NAMALWA (cell line): ENCODE measurements around the gene HLTF.
A peak's percentile ranks its signal among the peaks of the same experiment; 100 is the strongest.

Experiments
- DNase-seq: peaks from one replicate; pipeline ENCODE4 v3.0.0-alpha.2; 2015; ENCODE audit warnings: low spot score

HLTF gene

DNA sequence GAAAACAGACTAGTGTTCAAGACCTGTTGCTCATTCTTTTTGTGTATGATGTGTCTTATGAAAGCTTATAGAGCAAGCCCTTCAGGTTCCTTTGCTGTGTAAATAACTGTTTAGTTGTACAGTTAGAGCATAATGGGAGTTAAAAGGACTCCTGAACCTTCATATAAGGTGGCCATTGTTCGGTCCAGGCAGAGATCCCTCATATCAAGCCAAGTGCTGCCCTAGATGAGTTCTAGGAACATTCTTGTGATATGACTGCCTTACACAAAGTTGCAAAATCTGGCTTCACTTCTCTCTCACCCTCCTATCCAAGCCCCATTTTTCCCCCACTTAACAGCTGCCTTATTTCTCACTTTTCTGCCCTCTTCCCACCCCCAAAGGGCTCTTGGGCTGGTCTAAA is 68.1 kb downstream of the HLTF start:
- no peak for DNase-seq

DNA sequence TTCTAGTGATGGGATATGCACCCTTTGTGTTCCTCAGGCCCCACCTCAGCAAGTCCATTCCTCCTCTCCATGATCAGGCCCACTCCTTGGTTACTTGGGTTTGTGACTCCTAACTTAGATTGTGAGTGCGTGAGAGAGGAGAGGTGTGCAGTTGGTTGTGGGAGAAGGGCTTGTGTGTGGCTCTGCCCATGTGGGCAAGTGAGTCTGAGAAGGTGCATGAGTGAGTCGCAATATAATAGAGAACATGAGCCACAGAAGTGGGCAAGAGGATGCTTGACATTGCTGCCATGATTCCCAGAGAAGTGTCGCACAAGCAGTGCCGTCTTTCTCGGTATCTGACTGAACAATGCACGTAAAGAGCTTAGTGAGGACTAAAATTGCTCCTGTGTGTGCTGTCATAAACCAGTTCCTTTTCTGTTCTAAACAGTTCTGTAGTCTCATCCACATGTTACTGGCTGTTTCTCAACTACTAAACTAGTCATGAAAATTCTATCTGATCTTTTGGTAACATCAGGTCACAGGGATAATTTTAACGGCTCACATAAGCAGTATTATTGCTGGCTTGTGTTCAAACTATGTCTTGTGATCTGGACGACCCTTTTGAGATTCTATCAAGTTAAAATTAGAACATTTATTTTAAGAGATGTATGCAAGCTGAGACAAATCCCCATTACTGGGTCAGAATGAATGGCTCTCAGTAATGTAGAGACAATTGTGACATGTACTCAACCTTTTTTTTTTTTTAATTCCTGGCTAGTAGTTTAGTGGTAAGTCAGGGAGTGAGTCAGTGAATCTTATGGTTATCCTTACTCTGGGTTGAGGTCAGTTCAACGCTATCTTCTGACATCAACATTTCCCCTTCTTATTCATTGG is 69.4 kb downstream of the HLTF start:
- DNase-seq = no peak

DNA sequence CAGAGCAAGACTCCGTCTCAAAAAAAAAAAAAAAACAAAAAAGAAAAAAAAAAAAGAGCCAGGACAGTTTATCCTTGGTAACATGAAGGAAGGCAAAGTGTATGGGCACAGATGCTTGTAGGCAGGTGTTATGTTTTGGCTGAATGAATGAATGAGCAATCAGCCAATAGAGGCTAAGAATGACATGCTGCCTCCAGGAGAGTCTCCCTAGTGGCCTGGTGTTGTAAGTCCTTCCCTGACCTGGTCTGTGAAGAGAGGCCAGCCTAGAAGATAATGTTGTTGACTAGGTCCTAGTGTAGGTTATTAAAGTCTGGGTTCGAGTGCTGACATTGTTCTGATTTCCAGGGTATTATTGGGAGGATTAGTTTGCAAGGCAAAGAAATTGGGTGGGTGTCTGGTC is 70.1 kb downstream of the HLTF start:
- no peak for DNase-seq

GRCh38 chr3:149015393-149015792 is 70.9 kb downstream of the HLTF start:
- DNase-seq = no peak

- DNase-seq = no peak
Observed at GRCh38 chr3:149013726-149014125, 72.6 kb downstream of the HLTF start.

DNA sequence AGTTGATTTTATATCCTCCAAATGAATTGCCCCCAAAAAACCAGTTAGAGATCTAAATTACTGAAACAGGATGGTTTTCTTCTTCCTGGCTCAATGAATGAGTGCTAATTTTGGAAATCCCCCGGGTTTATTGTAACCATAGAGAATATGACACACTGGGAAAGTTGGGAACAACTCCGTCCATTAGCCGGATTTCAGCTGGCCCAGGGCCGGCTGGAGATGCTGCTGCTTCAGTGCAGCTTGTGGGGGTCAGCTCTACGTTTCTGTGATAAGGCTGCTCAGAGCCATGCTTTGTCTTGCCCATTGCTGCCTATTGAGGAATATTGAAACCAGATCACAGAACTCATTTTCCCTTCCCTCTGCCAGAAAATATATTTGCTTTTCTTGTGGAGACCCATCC is 74.7 kb downstream of the HLTF start:
- no peak for DNase-seq

DNA sequence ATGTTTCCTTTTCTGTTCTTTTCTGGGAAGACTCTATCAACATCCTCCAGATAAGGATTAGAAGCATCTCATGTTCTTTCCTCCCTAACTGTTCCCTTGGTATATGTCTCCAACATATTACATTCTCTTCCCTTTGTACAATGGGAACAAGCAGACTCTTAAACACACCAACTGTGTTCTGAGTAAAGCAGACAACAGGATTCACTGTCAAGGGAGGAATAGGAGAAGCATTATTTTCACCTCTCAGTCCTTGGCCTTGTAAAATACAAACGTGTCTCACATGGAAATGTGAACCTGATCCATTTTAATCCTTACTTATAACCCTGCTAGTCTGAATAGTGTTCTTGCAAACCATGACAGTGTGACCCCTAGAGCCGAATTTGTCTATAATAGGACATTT is 75.4 kb downstream of the HLTF start:
- no peak for DNase-seq

- DNase-seq = no peak
Observed at GRCh38 chr3:149010504-149010951, 75.8 kb downstream of the HLTF start.

DNA sequence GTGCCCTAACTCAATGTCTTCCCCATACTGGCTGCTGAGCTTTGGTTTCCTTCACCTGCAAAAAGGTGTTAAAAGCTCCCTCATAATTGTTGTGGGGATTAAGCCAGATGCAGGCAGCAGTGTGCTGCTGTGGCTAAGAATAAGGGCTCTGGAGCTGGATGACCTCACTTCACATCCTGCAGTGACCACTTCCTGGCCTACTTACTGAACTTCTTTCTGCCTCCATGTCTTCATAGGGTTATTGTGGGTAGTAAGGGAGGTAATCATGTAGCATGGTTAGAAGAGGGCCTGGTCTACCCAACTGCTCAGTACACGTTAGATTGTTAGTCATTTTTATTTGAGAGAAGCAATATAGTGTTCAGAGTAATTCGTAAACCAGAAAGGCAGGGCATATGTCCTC is 76.6 kb downstream of the HLTF start:
- no peak for DNase-seq

DNA sequence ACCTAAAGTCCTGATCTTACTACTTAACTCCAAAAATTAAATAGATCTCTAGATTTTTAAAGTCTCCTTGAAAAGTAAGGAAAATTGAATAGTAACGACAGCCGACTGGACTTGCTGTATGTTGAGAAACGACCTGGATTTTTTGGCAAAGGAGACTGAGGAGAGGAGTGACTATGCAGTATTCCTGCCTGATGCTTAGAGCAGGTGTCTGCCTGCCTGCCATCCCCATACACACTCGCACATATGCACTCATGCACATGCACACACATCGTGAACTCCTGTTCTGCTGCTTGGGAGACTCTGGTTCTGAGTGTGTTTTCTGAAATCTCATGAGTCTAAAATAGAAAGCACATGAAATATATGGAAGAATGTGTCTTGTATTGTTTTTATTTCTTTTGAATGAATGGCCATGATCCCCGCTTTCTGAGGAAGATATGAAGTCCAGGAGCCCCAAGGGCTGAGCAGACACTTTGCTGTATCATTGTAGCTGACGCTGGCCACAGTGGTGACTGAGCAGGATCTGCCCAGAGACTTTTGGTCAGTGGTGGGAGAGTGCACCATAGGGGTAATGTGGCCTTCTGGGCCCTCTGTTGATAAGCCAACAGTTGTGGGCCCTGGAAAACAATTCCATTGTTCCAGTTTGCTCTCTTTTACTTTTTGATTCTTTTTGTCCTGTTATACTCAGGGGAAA is 78.6 kb downstream of the HLTF start:
- no peak for DNase-seq

GRCh38 chr3:149005416-149005815 is 80.9 kb downstream of the HLTF start:
- no peak for DNase-seq

DNA sequence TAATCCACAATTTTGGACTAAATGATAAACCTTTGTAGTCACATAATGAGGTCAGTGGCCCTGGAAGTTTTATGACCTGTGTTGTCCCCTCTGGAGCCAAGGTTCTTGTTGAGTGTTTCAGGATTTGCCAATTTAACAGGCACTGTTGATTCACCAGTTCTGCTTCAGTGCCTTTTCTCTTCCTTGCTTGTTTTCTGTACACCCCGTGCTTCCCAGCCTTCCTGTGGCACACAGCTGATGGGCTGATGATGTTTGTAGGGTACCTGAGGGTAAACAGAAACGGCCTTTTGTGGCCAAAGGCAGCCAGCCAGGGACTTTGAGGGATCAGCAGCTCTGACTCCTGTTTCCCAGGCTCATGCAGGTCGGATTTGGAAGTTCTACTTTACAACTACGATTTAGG is 81.7 kb downstream of the HLTF start:
- no peak for DNase-seq

GRCh38 chr3:149003653-149004305 is 82.6 kb downstream of the HLTF start:
- no peak for DNase-seq

DNA sequence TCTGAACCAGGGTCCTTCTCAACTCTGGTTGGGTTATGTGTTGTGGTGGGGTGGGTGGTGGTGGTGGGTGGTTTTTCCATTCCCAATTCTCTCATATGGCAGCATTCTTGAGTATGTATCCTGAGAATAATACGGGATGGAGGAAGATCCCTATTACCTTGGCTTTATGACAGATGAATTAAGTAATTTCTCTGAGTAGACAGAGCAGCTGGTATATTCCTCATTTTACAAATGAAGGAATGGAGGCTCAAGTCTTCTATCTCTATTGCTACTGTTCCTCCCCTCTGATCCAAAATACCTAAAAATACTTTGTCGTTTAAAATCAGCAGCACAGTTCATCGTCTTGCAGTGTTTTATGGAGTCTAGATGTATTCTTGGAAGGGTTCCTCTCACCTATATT is 84.6 kb downstream of the HLTF start:
- DNase-seq = no peak

GRCh38 chr3:149000206-149000745 is 86.1 kb downstream of the HLTF start:
- DNase-seq = no peak

GRCh38 chr3:148999806-149000205 is 86.5 kb downstream of the HLTF start:
- DNase-seq = no peak

DNA sequence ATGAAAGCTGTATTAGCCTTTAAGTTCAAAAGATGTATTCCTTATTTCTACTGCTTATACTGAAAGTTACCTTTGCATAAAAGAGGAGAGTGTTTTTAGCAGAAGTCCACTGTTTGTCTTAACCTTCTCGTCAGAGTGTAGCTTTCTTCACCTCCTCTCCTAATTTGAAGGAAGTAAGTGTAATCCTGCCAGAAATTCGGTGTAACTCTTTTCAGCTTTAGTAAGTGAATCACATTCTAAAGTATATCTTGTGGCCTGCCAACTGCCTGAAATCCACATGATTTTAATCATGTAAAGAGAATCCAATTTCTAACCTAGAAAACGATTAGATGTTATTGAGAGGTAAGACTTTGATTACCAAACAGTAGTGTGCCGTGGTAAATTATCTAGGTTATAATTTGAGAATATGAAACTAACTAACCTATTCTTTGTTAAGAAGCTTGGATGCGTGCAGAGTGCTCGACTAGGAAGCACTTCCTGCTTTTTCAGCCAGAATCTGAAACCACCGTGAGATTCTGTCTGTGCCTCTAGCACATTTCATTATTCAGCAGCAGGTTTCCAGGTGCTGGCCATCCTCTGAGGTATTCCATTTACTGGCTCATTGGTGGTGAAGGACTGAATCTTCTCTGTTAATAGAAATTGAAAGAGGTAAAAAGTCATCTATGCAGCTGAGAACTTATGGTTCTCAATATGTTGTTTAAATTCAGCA is 87.5 kb downstream of the HLTF start:
- no peak for DNase-seq

GRCh38 chr3:148998297-148998696 is 88.0 kb downstream of the HLTF start:
- DNase-seq = no peak

DNA sequence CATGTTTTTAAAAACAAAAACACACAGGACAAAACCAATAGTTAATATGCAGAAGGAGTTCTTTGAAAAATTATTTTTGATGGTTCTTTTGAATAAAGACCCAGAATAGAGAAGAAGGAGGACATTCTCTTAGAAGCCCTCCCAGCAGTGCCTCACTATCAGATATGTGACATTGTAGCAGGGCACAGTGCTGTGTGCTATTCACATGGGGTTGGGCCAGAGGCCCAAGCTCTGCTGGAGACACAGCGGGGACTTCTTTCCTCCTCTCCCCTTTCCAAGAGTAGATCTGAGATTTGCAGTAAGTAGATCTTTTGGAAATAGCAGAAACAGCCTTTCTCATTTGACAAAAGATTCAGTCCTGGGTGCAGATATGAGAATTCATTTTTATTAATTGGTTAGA is 88.7 kb downstream of the HLTF start:
- DNase-seq = no peak

DNA sequence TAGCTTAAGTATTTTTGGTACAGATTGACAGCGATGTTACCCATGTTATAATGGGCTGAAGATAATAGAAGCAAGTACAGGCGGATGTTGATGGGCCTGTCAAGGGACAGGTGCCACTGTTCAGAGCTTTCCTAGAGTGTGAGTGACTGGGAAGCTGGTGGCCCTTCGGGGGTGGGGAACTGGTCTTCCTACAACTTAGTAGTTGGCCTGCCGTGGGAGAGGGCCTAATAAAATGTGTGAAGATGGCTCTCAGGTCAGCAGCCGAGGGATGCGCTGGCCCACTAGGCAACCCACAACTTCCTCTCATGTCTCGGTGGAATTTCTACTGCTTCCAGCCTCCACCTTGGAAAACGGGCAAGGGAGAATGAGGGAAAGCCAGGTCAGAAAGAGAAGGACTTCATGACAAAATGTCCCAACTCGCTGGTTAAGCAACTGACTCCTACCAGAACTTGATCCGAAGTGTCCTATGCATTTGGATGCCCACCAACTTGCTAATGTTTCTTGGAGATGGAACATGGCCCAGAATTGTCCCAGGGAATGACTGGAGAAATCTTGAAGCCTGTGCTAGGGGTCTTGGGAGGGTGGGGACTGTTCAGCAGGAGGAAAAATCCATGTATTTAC is 93.6 kb downstream of the HLTF start:
- no peak for DNase-seq

DNA sequence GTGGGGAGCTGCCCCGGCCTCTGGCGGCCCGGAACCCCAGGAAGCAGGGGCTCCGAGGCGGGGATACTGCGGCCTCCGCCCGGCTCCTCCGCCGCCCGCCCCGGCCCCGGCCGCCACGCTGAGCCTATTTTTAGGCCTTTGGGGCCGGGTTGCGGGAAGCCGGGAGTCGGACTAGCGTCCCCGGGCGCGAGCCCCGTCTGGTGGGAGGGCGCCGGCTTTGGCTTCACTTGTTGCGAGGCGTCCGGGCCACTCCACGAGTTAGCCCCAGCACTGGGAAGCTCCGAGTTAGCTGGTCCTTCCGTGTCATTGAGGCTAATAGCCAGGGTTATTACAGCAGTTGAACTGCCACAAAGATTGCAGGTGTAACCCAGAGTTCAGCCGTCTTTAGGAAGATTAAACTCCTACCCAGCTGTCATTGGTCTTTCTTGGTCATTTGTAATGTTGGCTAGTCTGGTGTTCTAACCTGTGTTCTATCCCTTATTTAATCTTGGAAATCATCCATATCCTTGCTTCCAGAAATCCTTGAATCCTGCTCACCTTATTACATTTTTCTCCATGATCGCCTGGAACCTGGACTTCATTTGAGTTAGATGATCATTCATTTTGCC is 94.2 kb downstream of the HLTF start:
- DNase-seq = peak; percentile 66
